Parathyroid adenoma (tissue), 2 donors: ENCODE measurements around the gene TMEM132D.
"Not testable (repeated sequence)": the region's sequence is repeated elsewhere in the genome, so short reads cannot be mapped to it uniquely, and the experiment has no call there.

ENCODE experiments used
- H2AFZ ChIP-seq: fragments of 300-600 bp; sonication (generic); one replicate; pipeline ENCODE4 v1.7.0; 2017; ENCODE audit warnings: antibody characterized with exemption, mild to moderate bottlenecking
- H3K27ac ChIP-seq: fragments of 300-600 bp; sonication (generic); one replicate; pipeline ENCODE4 v1.7.0; 2017
- H3K27me3 ChIP-seq: fragments of 300-600 bp; sonication (generic); one replicate; pipeline ENCODE4 v1.7.0; 2017; ENCODE audit warnings: low read length; ENCODE audit not compliant: control insufficient read depth, insufficient read depth
- H3K36me3 ChIP-seq: fragments of 300-600 bp; sonication (generic); one replicate; pipeline ENCODE4 v1.7.0; 2017; ENCODE audit warnings: low read length; ENCODE audit not compliant: control insufficient read depth, insufficient read depth
- H3K4me1 ChIP-seq: fragments of 300-600 bp; sonication (generic); one replicate; pipeline ENCODE4 v1.7.0; 2017; ENCODE audit warnings: control low read depth
- H3K4me2 ChIP-seq: fragments of 300-600 bp; sonication (generic); one replicate; pipeline ENCODE4 v1.7.0; 2017; ENCODE audit warnings: low read length
- H3K4me3 ChIP-seq: fragments of 300-600 bp; sonication (generic); one replicate; pipeline ENCODE4 v1.7.0; 2017; ENCODE audit warnings: low read depth, low read length
- H3K79me2 ChIP-seq: fragments of 300-600 bp; sonication (generic); one replicate; pipeline ENCODE4 v1.7.0; 2017; ENCODE audit warnings: control low read depth
- H3K9ac ChIP-seq: fragments of 300-600 bp; sonication (generic); one replicate; pipeline ENCODE4 v1.7.0; 2017; ENCODE audit warnings: mild to moderate bottlenecking
- H3K9me3 ChIP-seq: fragments of 300-600 bp; sonication (generic); one replicate; pipeline ENCODE4 v1.7.0; 2017; ENCODE audit warnings: low read length; ENCODE audit not compliant: control insufficient read depth
- CTCF ChIP-seq: fragments of 300-600 bp; sonication (generic); IDR thresholded peaks from one replicate; pipeline ENCODE4 v1.7.0; 2017; ENCODE audit warnings: antibody characterized with exemption, mild to moderate bottlenecking
- donor health status: primary hyperparathyroidism.

The TMEM132D gene

DNA sequence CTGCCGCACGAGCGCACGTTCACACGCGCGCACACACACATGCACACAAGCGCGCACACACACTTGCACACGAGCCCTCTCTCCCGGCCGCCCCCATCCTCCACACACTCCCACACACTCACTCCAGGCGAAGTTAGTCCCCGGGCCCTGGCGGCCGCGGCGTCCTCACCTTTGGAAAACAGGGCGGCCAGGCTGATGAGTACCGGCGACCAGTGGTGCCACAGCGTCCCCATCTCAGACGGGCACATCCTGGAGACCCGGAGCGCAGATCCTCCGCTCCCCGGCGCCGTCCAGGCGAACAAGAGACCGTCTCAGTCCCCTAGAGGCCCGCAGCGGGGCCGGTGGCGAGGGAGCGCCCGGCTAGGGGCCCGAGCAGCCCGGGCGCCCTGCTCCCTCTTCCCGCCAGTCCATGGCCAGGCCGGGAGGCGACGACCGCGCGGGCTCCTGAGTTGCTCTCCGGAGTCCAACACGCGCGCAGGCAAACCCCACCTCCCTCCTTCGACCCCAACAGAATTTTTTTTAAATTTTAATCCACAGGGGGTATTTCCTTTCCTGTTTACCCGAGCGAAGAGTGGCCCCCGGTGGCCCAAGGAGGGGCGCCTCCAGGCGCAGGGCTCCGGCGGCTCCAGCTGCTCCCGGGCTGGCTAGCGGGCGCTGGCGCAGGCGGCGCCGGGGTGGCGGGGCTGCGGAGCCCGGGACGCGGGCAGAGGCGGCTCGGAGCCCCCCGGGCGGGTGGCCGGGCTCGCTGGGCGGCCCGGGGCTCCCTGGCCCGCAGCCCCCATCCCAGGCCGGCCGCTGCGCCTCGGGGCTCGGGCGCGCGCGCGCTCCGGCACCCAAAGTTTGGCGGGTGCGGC is 506 bp downstream of the TMEM132D start:
- Histone ChIP-seq H3K27me3 (peaks cover 5% of the 10 kb centered on the region), H3K4me3 (no peak overlapping the region)

GRCh38 chr12:129902371-129903091 is 1.3 kb downstream of the TMEM132D start:
- no peaks in the 10 kb centered on the region for H3K36me3 ChIP-seq
- peaks cover 5% of the 10 kb centered on the region for H3K27me3 ChIP-seq
- no peak overlapping the region for H2AFZ ChIP-seq
- H3K79me2 ChIP-seq = no peaks in the 10 kb centered on the region
- no peak overlapping the region for H3K27ac ChIP-seq
- H3K4me2 ChIP-seq = no peak overlapping the region
- no peak overlapping the region for H3K9ac ChIP-seq
- H3K4me1 ChIP-seq = no peaks in the 10 kb centered on the region
- H3K9me3 ChIP-seq = no peaks in the 10 kb centered on the region
- TF ChIP-seq CTCF = no peak
- no peak overlapping the region for H3K4me3 ChIP-seq

More for the DNA sequence above, 506 bp downstream of the TMEM132D start:
- Histone ChIP-seq H3K27ac (no peak overlapping the region), H2AFZ (no peak overlapping the region), H3K9ac (no peak overlapping the region), H3K79me2 (no peaks in the 10 kb centered on the region), H3K36me3 (no peaks in the 10 kb centered on the region), H3K4me1 (no peaks in the 10 kb centered on the region), H3K4me2 (no peak overlapping the region), H3K9me3 (no peaks in the 10 kb centered on the region)
- TF ChIP-seq CTCF = no peak

DNA sequence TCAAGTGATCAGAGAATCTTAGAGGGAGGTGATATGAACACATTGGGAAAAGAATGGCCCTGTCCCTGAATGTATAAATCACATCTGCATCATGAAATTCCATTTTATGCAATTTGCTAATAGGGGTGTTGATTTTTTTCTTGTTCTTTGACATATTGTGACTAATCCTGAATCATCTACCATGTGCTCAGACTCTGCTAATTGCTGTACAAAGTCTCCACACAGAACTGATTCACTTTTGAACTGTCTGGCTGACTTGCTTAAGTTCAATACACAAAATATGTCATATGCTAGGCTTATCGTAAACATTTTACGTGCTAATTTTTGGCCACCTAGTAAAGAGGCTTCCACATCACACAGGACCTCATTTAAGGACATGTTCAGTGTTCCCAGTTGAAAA is 2.6 kb downstream of the TMEM132D start:
- no peak overlapping the region for H2AFZ ChIP-seq
- no peak overlapping the region for H3K9ac ChIP-seq
- no peak overlapping the region for H3K27ac ChIP-seq
- no peaks in the 10 kb centered on the region for H3K79me2 ChIP-seq
- no peaks in the 10 kb centered on the region for H3K36me3 ChIP-seq
- no peak overlapping the region for H3K4me3 ChIP-seq
- H3K4me1 ChIP-seq = no peaks in the 10 kb centered on the region
- no peak overlapping the region for H3K4me2 ChIP-seq
- H3K27me3 ChIP-seq = peaks cover 5% of the 10 kb centered on the region
- H3K9me3 ChIP-seq = no peaks in the 10 kb centered on the region
- no peak for TF ChIP-seq CTCF

DNA sequence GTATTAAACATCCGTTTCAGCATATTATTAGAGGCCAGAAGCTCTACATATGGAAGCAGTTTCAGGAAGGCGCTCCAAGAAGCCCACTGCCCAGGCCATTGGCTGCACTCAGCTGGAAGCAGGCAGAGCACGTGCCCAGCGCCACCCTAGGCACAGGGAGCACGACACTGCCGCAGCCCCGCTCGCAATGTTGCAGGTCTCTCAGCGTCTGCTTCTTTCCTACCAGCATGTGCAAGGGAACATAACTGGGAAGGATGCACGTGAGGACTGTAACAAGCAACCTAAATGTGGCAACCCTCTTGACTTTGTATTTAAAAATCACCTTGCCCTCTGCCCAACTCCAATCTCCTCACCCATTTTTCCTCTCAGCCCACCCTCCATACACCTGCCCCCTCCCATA is 3.5 kb downstream of the TMEM132D start:
- no peaks in the 10 kb centered on the region for H3K36me3 ChIP-seq
- H3K79me2 ChIP-seq = no peaks in the 10 kb centered on the region
- TF ChIP-seq CTCF = no peak
- no peaks in the 10 kb centered on the region for H3K9me3 ChIP-seq
- H2AFZ ChIP-seq = no peak overlapping the region
- no peak overlapping the region for H3K27ac ChIP-seq
- H3K4me2 ChIP-seq = no peak overlapping the region
- H3K4me3 ChIP-seq = no peak overlapping the region
- H3K9ac ChIP-seq = no peak overlapping the region
- H3K4me1 ChIP-seq = no peaks in the 10 kb centered on the region
- H3K27me3 ChIP-seq = peaks cover 5% of the 10 kb centered on the region

DNA sequence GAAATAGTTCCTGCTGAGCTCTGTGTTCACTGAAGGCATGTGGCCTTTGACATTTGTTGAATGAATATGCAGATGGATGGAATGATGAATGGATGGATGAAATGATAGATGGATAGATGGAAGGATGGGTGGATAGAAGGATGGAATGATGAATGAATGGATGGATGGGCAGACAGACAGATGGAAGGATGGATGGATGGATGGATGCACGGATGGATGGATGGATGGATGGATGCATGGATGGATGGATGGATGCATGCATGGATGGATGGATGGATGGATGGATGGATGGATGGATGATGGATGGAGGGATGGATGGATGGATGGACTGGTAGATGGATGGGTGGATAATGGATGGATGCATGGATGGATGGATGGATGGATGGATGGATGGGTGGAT is 4.8 kb downstream of the TMEM132D start:
- not testable (repeated sequence) for H3K4me1 ChIP-seq, H3K4me2 ChIP-seq, H3K9ac ChIP-seq, H3K36me3 ChIP-seq, H3K4me3 ChIP-seq, H3K27me3 ChIP-seq, H2AFZ ChIP-seq, H3K27ac ChIP-seq, H3K79me2 ChIP-seq, H3K9me3 ChIP-seq
